ENCODE results near the gene MAP3K2.
A peak's percentile ranks its signal among the peaks of the same experiment; 100 is the strongest.

MAP3K2 gene

GRCh38 chr2:127342101-127342500, 45.7 kb downstream of the MAP3K2 start:
- DNase-seq, result no peak

GRCh38 chr2:127332335-127332734, 55.4 kb downstream of the MAP3K2 start:
- DNase-seq, result no peak

DNA sequence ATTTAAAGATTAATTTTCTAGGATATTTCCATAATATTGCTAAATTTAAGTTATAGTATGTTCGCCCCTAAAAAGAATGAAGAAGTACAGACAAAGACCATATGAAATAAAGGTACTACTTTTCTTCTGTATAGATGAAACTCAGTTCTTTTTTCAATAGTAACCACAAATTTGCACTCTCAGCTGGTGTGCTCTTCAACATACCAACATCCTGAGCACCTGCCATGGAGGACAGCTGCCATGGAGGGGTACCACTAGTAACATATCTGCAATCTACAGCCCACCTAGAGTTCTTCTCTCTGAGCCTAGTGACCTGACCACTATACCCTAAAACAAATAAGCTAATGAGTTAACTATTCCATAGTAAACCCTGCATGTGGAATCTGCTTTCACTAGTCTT, 57.0 kb downstream of the MAP3K2 start:
- DNase-seq, result no peak

DNA sequence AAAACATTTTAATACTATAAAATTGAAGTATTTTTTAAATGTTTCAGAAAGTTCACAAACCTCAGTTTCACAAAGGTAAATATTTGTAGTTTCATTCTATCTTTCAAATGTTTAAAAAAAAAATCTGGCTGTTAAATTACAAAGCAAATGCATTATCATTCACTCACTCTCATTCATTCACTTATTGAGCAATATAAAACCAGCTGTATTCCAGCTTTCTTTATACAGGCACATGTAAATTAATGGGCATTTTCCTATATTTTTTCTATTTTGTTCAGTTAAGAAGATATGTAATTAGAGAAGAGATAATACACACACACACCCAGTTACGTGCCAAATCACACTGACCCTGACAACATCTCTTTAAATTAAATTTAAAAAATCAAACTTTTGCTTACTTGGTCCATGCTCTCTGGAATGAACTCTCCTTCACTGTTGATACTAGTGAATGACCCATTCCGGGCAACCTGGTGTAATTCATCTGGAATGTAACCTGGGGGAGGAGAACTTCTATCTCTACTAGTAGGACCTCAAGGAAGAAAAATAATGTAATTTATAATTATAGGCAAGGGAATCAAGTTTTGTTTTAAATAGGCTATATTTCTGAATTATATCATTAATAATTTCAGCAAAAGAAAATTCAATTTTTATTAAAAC, 61.4 kb downstream of the MAP3K2 start:
- no peak for DNase-seq

GRCh38 chr2:127324635-127325034, 63.1 kb downstream of the MAP3K2 start:
- no peak for DNase-seq

DNA sequence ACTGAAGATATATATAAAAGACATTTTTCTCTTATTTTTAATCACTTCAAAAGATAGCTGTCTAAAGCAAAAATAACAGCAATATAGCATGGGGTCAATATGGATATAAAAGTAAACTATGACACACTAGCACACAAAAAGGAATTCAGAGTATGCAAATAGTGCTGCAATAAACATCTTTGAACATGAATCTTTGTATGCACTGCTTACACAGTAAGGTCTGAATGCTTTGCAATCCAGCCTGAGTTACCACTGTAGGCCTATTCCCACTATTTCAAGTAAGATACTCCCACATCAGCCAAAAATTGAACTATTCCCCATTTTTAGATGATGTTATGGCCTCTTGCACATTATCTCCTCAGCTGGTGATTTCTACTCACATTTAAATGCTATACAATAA, 66.5 kb downstream of the MAP3K2 start:
- DNase-seq, result no peak

GRCh38 chr2:127320586-127321275, 67.0 kb downstream of the MAP3K2 start:
- DNase-seq, result no peak

GRCh38 chr2:127320067-127320466, 67.7 kb downstream of the MAP3K2 start:
- no peak for DNase-seq

- DNase-seq, result no peak
These were observed 73.4 kb downstream of the MAP3K2 start for GRCh38 chr2:127314193-127314988.

GRCh38 chr2:127313406-127313805, 74.4 kb downstream of the MAP3K2 start:
- DNase-seq, result no peak

- DNase-seq, result no peak
These were observed 76.8 kb downstream of the MAP3K2 start for GRCh38 chr2:127310980-127311379.

DNA sequence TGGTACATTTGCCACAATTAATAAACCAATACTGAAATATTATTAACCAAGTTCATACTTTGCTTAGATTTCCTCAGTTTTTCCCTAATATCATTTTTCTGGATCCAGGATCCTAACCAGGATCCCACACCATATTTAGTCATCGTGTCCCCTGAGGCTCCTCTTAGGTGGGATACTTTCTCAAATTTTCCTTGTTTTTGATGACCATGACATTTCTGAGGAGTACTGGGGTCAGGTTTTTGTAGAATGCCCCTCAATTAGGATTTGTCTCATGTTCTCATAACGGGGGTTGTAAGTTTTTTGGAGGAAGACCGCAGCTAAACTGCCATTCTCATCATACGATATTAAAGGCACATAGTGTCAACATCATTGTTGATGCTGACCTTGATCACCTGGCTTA, 78.3 kb downstream of the MAP3K2 start:
- DNase-seq, result no peak

GRCh38 chr2:127308586-127309138, 79.1 kb downstream of the MAP3K2 start:
- no peak for DNase-seq

GRCh38 chr2:127305990-127306585, 81.7 kb downstream of the MAP3K2 start:
- DNase-seq, result no peak

- no peak for DNase-seq
These were observed 85.6 kb downstream of the MAP3K2 start for GRCh38 chr2:127302168-127302567.

DNA sequence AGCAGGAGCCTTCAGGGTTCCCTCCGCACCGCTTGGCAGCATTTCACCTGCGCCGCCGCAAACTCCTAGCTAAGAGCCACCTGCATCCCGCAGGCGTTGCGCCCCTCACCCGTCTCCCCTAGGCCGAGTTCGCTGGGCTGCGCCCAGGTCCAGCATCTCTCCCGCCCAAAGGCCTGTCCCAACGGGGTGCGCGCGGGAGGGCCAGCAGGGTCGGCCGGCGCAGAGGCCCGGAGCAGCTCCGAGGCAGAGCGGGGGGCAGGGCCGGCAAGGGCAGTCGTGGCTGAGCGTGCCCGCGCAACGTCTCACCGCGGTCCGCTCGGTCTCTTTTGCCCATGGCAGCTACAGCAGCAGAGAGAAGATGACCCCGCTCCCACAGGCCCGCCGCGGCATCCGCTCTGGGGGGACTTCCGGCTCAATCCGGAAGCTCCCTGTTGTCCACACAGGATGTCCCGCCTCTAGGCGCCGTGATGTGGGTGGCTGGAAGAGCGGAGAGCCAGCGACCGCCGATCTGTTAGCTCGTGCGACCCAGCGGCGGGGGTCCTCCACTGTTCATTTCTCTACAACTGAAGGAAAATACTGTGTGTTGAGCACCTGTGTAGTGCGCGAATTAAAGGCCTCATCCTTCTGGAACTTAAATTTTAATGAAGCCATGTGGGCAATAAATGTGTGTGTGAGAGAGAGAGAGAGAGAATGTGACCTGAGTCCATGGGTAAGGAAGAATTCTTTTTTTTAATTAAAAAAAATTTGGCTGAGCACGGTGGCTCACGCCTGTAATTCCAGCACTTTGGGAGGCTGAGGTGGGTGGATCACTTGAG, 93.8 kb downstream of the MAP3K2 start, which contains the start of gene ERCC3:
Gene ERCC3 (minus strand): TSS at position 397 of the 815 bp plus-strand sequence. CDS start 63 bp downstream, at position 334.
- peak; percentile 76 for DNase-seq

- no peak for DNase-seq
These were observed 94.4 kb downstream of the MAP3K2 start for GRCh38 chr2:127293386-127293747.

- no peak for DNase-seq
These were observed 99.5 kb downstream of the MAP3K2 start for GRCh38 chr2:127288274-127288673.

- DNase-seq, result no peak
These were observed 104.5 kb downstream of the MAP3K2 start for GRCh38 chr2:127283275-127283674.

- no peak for DNase-seq
These were observed 107.1 kb downstream of the MAP3K2 start for GRCh38 chr2:127280693-127281092.

DNA sequence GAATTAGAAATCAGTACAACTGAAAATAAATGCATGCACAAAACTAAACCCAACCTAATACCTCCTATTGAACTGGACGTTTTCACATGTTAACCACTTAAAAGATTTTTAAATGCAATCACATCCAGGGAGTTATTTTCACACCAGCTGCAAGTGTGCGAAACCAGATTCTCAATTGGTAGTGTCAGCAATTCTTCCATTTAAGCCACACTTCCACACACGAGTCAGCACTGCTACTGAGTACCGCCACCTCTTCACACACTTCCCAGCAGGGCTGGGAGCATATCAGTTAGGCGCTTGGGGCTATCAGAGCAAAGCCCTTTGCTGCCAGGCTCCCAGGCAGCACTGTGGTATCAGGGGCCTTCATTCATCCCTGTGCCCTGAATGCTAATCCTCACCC, 108.0 kb downstream of the MAP3K2 start:
- no peak for DNase-seq

DNA sequence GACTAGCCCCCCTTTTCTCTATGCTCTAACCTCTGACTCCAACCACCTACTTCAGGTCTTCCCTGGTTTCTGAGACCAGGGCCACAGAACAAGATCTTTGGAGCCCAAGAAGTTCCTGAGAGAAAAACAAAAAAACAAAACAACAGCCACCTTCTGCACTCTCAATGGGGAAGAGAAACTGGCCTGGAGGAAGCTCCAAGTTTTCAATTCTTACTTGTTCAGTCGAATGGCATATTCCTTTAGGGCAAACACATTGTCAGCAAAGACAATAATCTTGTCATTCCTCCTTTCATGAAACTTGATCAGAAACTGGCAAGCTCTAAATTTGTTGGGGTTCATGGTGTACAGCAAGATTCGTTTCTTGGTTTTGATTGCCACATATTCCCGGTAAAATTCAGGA, 108.8 kb downstream of the MAP3K2 start:
- DNase-seq, result no peak
